WERI-Rb-1 (cell line): ENCODE data around the gene CYB561A3.

ENCODE experiments used
- DNase-seq: peaks from one replicate; pipeline ENCODE4 v3.0.0-alpha.2; 2020
- H3K27ac ChIP-seq: fragments of 250-450 bp; sonication (Bioruptor Pico); 2 replicates; pipeline ENCODE4 v1.5.1; 2020; ENCODE audit warnings: mild to moderate bottlenecking, moderate library complexity
- H3K27me3 ChIP-seq: fragments of 250-450 bp; sonication (Bioruptor Pico); 2 replicates; pipeline ENCODE4 v1.5.1; 2021; ENCODE audit warnings: mild to moderate bottlenecking, low read depth, moderate library complexity; ENCODE audit not compliant: insufficient read depth, severe bottlenecking
- H3K36me3 ChIP-seq: fragments of 250-450 bp; sonication (Bioruptor Pico); 2 replicates; pipeline ENCODE4 v1.5.1; 2020; ENCODE audit warnings: mild to moderate bottlenecking, moderate library complexity
- H3K4me3 ChIP-seq: 2 replicates; pipeline ENCODE4 v1.5.1; 2011; ENCODE audit warnings: low read depth, mild to moderate bottlenecking, control low read depth, low read length
- H3K9me3 ChIP-seq: fragments of 250-450 bp; sonication (Bioruptor Pico); 2 replicates; pipeline ENCODE4 v1.5.1; 2021; ENCODE audit warnings: mild to moderate bottlenecking, moderate library complexity; ENCODE audit not compliant: severe bottlenecking
- TF ChIP-seq, protein P1 (sequence below): IDR thresholded peaks from 2 replicates; pipeline ENCODE4 v1.5.1; 2011; ENCODE audit warnings: low read depth, mild to moderate bottlenecking, control low read depth, inconsistent platforms, low read length

The CYB561A3 gene

DNA sequence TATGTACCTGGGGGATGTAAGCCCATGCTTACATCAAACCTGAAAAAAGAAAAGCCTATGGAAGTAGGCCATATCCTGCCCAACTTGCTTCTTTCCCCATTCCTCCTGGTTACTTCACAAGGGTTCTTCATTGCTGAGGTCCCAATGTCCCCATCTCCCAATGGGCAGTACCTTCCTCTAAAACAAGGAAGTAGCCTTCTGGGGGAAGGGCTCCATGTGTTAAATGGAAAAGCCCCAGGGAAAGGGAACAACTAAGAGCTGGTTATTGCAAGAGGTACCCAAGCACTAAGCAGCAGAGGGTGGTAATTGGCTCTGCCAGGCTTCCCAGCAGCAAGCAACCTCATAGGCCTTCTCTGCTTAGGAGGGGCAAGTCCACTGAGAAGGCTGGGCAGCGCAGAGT, 42.0 kb upstream of the CYB561A3 start:
- no peak overlapping the region for H3K4me3 ChIP-seq
- DNase-seq: no peak
- H3K27me3 ChIP-seq: no peaks in the 10 kb centered on the region
- TF ChIP-seq, protein P1, sequence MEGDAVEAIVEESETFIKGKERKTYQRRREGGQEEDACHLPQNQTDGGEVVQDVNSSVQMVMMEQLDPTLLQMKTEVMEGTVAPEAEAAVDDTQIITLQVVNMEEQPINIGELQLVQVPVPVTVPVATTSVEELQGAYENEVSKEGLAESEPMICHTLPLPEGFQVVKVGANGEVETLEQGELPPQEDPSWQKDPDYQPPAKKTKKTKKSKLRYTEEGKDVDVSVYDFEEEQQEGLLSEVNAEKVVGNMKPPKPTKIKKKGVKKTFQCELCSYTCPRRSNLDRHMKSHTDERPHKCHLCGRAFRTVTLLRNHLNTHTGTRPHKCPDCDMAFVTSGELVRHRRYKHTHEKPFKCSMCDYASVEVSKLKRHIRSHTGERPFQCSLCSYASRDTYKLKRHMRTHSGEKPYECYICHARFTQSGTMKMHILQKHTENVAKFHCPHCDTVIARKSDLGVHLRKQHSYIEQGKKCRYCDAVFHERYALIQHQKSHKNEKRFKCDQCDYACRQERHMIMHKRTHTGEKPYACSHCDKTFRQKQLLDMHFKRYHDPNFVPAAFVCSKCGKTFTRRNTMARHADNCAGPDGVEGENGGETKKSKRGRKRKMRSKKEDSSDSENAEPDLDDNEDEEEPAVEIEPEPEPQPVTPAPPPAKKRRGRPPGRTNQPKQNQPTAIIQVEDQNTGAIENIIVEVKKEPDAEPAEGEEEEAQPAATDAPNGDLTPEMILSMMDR: no peak
- H3K9me3 ChIP-seq: no peaks in the 10 kb centered on the region
- H3K27ac ChIP-seq: no peak overlapping the region
- peaks cover 72% of the 10 kb centered on the region for H3K36me3 ChIP-seq

DNA sequence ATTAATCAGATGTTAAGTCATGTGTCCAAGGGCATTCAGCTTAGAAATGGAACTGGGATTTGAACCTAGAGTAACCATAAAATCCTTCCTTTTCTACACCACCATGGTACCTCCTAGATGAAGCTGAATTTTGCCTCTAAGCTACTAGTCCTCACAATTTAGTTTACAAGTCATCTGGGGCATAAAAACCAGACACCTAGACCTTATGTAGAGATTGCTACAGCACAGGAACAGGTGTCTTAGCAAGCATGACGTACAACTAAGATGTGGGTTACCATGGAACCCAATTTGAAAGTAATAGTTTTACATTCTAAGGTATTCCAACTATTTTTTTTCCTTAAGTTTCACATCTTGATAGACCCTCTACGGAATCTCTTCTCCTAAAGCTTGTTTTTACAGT, 39.9 kb upstream of the CYB561A3 start:
- Histone ChIP-seq H3K36me3 (peaks cover 57% of the 10 kb centered on the region), H3K4me3 (no peak overlapping the region), H3K9me3 (no peaks in the 10 kb centered on the region), H3K27ac (no peak overlapping the region), H3K27me3 (no peaks in the 10 kb centered on the region)
- DNase-seq: no peak
- TF ChIP-seq, protein P1: no peak

DNA sequence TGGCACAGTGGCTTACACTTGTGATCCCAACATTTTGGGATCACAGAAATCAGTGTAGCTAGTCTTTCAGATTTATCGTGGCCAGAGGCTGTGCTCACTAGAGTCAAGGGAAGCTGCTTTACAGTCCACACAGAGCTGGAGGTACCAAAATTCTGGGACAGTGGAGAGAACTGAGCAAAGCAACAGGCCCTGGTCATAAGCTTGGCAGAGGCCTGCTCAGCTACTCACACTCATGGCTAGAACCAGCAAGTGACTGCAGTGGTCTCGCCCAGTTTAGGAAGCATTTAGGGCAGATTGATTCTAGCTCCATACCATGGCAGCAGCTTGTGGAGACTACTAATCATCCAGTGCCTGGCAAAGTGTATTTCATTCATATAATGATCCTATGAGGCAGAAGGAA, 39.5 kb upstream of the CYB561A3 start:
- H3K36me3 ChIP-seq: peaks cover 53% of the 10 kb centered on the region
- TF ChIP-seq, protein P1: no peak
- no peak overlapping the region for H3K4me3 ChIP-seq
- H3K27ac ChIP-seq: no peak overlapping the region
- H3K27me3 ChIP-seq: no peaks in the 10 kb centered on the region
- DNase-seq: no peak
- no peaks in the 10 kb centered on the region for H3K9me3 ChIP-seq

DNA sequence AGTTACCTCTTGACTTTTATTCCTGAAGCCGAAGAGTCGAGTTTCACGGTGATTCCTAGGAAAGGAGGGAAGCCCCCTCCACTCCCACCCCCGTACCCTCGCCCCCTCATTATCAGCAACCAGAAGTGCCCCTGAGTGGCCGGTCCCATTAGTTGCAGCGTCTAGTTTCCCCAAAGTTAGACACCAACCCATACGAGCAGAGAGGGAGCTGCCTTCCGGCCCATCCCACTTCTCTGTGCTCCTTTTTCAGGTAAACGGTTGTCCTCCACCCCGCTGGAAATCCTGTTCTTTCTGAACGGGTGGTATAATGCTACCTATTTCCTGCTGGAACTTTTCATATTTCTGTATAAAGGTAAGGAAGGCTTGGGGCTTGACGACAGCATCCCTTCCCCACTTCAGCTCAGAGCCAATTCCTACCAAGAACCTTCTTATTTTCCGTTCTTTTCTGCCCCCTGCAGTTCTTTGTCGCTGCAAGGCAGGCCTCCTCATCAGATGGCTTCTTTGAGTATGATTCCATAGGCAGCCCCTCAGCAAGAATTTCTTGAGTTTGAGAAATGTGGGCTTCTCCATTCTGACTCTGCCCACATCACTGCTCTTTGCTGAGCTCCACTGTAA, 31.4 kb upstream of the CYB561A3 start:
- no peaks in the 10 kb centered on the region for H3K27me3 ChIP-seq
- peak overlapping the region; percentile 87 for H3K27ac ChIP-seq
- DNase-seq: peak; percentile 26
- peaks cover 28% of the 10 kb centered on the region for H3K36me3 ChIP-seq
- peak overlapping the region; percentile 63 for H3K4me3 ChIP-seq
- peaks cover 3% of the 10 kb centered on the region for H3K9me3 ChIP-seq
- TF ChIP-seq, protein P1: peak; percentile 25; the same call in 1 of the 2 replicates

DNA sequence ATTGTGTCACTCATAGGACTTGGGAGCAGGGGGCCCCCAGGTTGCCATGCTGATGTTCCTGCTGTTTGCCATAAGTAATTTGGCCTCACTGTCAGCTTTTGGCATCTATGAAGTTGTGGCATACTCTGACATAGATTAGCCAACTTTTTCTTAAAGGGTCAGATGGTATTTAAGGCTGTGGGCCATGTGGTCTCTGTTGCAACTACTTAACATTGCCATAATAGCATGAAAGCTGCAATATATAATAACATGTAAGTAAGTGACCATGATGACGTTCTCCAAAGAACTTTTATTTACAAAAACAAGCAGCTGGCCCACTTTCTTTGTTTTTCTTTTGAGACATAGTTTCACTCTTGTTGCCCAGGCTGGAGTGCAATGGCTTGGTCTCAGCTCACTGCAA, 28.5 kb upstream of the CYB561A3 start:
- Histone ChIP-seq H3K36me3 (peaks cover 12% of the 10 kb centered on the region), H3K27me3 (no peaks in the 10 kb centered on the region), H3K4me3 (no peak overlapping the region), H3K27ac (no peak overlapping the region), H3K9me3 (peaks cover 3% of the 10 kb centered on the region)
- TF ChIP-seq, protein P1: no peak
- no peak for DNase-seq
